Lower lobe of right lung (tissue), 2 donors: ENCODE results near the gene PACRG. TPM values are rescaled to one million over a fixed set of nuclear protein-coding genes. Genes with fewer than 3 reads are reported as not detected.

Experiments
- ATAC-seq, 2 donors: fragments of 200-7000 bp; cut with Tn5 transposase; one replicate each; pipeline ENCODE4 v1.9.1; 2020 to 2022; ENCODE audit warnings: mild to moderate bottlenecking in 2 of 2, moderate library complexity in 2 of 2
- DNase-seq: peaks from one replicate; pipeline ENCODE4 v3.0.0-alpha.2; 2020
- H3K27ac ChIP-seq: fragments of 200-600 bp; one replicate; pipeline ENCODE4 v1.8.0; 2022
- H3K27me3 ChIP-seq: fragments of 200-600 bp; one replicate; pipeline ENCODE4 v1.8.0; 2022; ENCODE audit warnings: low read depth
- H3K36me3 ChIP-seq: fragments of 200-600 bp; one replicate; pipeline ENCODE4 v1.8.0; 2022; ENCODE audit warnings: mild to moderate bottlenecking
- H3K4me1 ChIP-seq: fragments of 200-600 bp; one replicate; pipeline ENCODE4 v1.8.0; 2022
- H3K4me3 ChIP-seq: fragments of 200-600 bp; one replicate; pipeline ENCODE4 v1.8.0; 2022; ENCODE audit warnings: mild to moderate bottlenecking
- H3K9me3 ChIP-seq: fragments of 200-600 bp; one replicate; pipeline ENCODE4 v1.8.0; 2022
- intact Hi-C: fragments of 100-400 bp; cut with DNase I; formaldehyde crosslinking; loops from one replicate; pipeline ENCODE4 v1.11.0; 2022
- total RNA-seq: library from RNA; stranded (reverse); fragmentation: NEBNext Ultra II Directional; extraction: Animal tissue kit (Norgen Biotek cat#: 25700); gene quantifications from one replicate; pipeline ENCODE4 v1.2.1, GENCODE V29; 2021
- TF ChIP-seq, protein P1 (sequence below): fragments of 200-600 bp; IDR thresholded peaks from one replicate; pipeline ENCODE4 v1.8.0; 2022; ENCODE audit warnings: antibody characterized with exemption, mild to moderate bottlenecking
- donor health status: DM: no; HTN: yes; CAD: no; lungs with severe emphysema.

Gene PACRG
- total RNA-seq, 1 donor from 2014 or later: 5.5 TPM

DNA sequence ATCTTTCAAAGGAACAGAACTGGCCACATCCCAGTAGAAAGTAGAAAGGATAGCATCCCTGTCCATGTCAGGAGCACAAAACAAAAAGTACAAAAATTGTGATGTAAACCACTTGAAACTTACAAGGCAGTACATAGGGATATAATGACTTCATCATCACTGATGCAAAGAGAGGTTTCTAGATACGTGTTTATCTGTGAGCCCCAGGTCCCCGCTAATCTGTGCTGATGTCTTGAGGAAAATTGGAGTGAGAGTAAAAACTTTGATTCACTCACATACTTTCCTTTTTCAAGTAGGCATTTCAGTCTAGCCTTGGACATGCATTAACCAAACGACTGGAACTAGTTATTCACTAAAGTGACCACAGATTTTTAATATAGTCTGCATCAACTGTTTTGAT, 470.1 kb downstream of the PACRG start:
- ATAC-seq: no peak

DNA sequence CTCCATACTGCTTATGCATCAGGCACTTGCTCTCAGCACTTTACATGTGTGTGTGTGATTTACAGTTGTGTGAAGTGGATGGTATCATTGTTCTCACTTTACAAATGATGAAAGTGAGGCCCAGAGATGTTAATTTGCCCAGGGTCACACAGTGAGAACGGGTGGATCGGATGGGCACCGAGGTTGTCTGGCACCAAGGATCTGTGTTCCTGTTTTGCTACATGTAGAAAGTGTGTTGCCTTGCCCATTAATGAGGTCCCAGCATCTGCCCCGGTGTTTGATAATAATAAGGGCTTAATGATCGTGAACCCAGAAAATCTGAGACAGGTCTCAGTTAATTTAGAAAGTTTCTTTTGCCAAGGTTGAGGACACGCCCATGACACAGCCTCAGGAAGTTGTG, 470.6 kb downstream of the PACRG start:
- DNase-seq (no peak), ATAC-seq (no peak)
- TF ChIP-seq, protein P1, sequence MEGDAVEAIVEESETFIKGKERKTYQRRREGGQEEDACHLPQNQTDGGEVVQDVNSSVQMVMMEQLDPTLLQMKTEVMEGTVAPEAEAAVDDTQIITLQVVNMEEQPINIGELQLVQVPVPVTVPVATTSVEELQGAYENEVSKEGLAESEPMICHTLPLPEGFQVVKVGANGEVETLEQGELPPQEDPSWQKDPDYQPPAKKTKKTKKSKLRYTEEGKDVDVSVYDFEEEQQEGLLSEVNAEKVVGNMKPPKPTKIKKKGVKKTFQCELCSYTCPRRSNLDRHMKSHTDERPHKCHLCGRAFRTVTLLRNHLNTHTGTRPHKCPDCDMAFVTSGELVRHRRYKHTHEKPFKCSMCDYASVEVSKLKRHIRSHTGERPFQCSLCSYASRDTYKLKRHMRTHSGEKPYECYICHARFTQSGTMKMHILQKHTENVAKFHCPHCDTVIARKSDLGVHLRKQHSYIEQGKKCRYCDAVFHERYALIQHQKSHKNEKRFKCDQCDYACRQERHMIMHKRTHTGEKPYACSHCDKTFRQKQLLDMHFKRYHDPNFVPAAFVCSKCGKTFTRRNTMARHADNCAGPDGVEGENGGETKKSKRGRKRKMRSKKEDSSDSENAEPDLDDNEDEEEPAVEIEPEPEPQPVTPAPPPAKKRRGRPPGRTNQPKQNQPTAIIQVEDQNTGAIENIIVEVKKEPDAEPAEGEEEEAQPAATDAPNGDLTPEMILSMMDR: no peak
- no peak overlapping the region for H3K27ac ChIP-seq
- no peaks in the 10 kb centered on the region for H3K4me1 ChIP-seq
- intact Hi-C loops: no loop called here
- H3K36me3 ChIP-seq: no peaks in the 10 kb centered on the region
- no peaks in the 10 kb centered on the region for H3K27me3 ChIP-seq
- no peak overlapping the region for H3K4me3 ChIP-seq
- H3K9me3 ChIP-seq: no peaks in the 10 kb centered on the region

More for the DNA sequence above, 470.1 kb downstream of the PACRG start:
- no peak overlapping the region for H3K4me3 ChIP-seq
- no peaks in the 10 kb centered on the region for H3K9me3 ChIP-seq
- no peak overlapping the region for H3K27ac ChIP-seq
- intact Hi-C loops: no loop called here
- no peaks in the 10 kb centered on the region for H3K27me3 ChIP-seq
- H3K4me1 ChIP-seq: no peaks in the 10 kb centered on the region
- DNase-seq: no peak
- TF ChIP-seq, protein P1: no peak
- no peaks in the 10 kb centered on the region for H3K36me3 ChIP-seq

- no peak overlapping the region for H3K4me3 ChIP-seq
- H3K36me3 ChIP-seq: no peaks in the 10 kb centered on the region
- intact Hi-C loops: no loop called here
- H3K27ac ChIP-seq: no peak overlapping the region
- H3K27me3 ChIP-seq: no peaks in the 10 kb centered on the region
- DNase-seq: no peak
- TF ChIP-seq, protein P1: no peak
- no peak for ATAC-seq
- no peaks in the 10 kb centered on the region for H3K9me3 ChIP-seq
- H3K4me1 ChIP-seq: no peaks in the 10 kb centered on the region
These were observed 471.6 kb downstream of the PACRG start for GRCh38 chr6:163199371-163199770.

GRCh38 chr6:163200289-163200688, 472.5 kb downstream of the PACRG start:
- ATAC-seq (no peak), DNase-seq (no peak)
- TF ChIP-seq, protein P1: no peak
- Histone ChIP-seq H3K4me3 (no peak overlapping the region), H3K36me3 (no peaks in the 10 kb centered on the region), H3K27me3 (no peaks in the 10 kb centered on the region), H3K27ac (no peak overlapping the region), H3K9me3 (no peaks in the 10 kb centered on the region), H3K4me1 (no peaks in the 10 kb centered on the region)
- intact Hi-C loops: no loop called here

- Histone ChIP-seq H3K4me3 (no peak overlapping the region), H3K27me3 (no peaks in the 10 kb centered on the region), H3K36me3 (no peaks in the 10 kb centered on the region), H3K9me3 (no peaks in the 10 kb centered on the region), H3K27ac (no peak overlapping the region), H3K4me1 (no peaks in the 10 kb centered on the region)
- DNase-seq: no peak
- intact Hi-C loops: no loop called here
- TF ChIP-seq, protein P1: no peak
- ATAC-seq: no peak
These were observed 472.9 kb downstream of the PACRG start for GRCh38 chr6:163200694-163201093.

DNA sequence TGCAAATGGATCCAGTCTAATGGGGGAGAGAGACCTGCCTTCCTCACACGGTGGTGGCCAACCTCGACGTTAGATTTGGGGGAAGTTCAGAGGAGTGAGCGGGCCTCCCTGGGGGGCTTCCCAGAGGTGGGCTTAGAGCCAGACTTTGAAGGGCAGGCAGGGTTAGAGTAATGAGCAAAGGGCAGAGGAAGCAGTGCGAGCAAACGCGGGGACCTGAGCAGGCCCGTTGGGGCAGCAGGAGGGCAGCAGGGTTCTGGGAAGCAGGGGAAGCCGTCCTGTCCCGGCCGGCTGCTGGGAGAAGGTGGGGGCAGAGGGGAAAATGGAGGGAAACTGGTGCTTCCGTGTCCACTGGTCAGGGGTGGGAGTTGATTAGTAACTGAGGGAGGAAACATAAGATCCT, 474.1 kb downstream of the PACRG start:
- intact Hi-C loops: no loop called here
- Histone ChIP-seq H3K4me1 (no peaks in the 10 kb centered on the region), H3K27me3 (no peaks in the 10 kb centered on the region), H3K36me3 (no peaks in the 10 kb centered on the region), H3K4me3 (no peak overlapping the region), H3K27ac (no peak overlapping the region), H3K9me3 (no peaks in the 10 kb centered on the region)
- DNase-seq: no peak
- TF ChIP-seq, protein P1: no peak
- ATAC-seq: no peak
